Right atrium auricular region (tissue), 2 donors: ENCODE data around the gene CNFN. TPM values are rescaled to one million over a fixed set of nuclear protein-coding genes. Genes with fewer than 3 reads are reported as not detected.

Experiments used
- DNase-seq: peaks from one replicate; pipeline ENCODE4 v3.0.0-alpha.2; 2019; ENCODE audit warnings: low spot score
- H3K27ac ChIP-seq, 2 donors: fragments of 200-600 bp; sonication (generic); 1 replicate in 1 of 2; 2 replicates in 1 of 2; pipeline ENCODE4 v1.5.1; 2016 to 2019
- H3K27me3 ChIP-seq, 2 donors: fragments of 200-600 bp; sonication (generic); one replicate each; pipeline versions ENCODE4 v1.5.1 to v1.6.0; 2017 to 2019
- H3K36me3 ChIP-seq: fragments of 200-600 bp; sonication (generic); one replicate; pipeline ENCODE4 v1.5.1; 2016
- H3K4me1 ChIP-seq, 2 donors: fragments of 200-600 bp; sonication (generic); one replicate each; pipeline versions ENCODE4 v1.5.1 to v1.6.0; 2017 to 2019
- H3K4me3 ChIP-seq, 2 donors: fragments of 200-600 bp; sonication (generic); 1 replicate in 1 of 2; 2 replicates in 1 of 2; pipeline ENCODE4 v1.5.1; 2017 to 2019; ENCODE audit warnings: mild to moderate bottlenecking in 1 of 2, moderate library complexity in 1 of 2
- H3K9me3 ChIP-seq, 2 donors: fragments of 200-600 bp; sonication (generic); one replicate each; pipeline ENCODE4 v1.5.1; 2019
- CTCF ChIP-seq, 2 donors: fragments of 200-600 bp; sonication (generic); IDR thresholded peaks; one replicate each; pipeline ENCODE4 v1.5.1; 2019; ENCODE audit warnings: antibody characterized with exemption in 2 of 2
- total RNA-seq, 2 donors: library from RNA; depleted of rRNA; stranded (reverse); fragments of >200 nt; gene quantifications; one replicate each; pipeline ENCODE4 v1.1.0, GENCODE V29; 2016

The CNFN gene
- total RNA-seq, 2 donors from 2014 or later, result 1.1 TPM; not detected in 1

GRCh38 chr19:42396381-42397262 lies 6.5 kb upstream of the CNFN start:
- Histone ChIP-seq H3K27me3 (no peaks in the 10 kb centered on the region), H3K4me1 (peaks cover 0 to 22% of the 10 kb centered on the region in 2 donors), H3K27ac (peak overlapping the region; percentile 86 to 90), H3K36me3 (no peaks in the 10 kb centered on the region), H3K4me3 (peak overlapping the region; percentile 48 to 55), H3K9me3 (no peaks in the 10 kb centered on the region)
- TF ChIP-seq CTCF (IDR thresholded peaks at IDR 0.05), result no peak
- peak; percentile 99 for DNase-seq

GRCh38 chr19:42394751-42395150 lies 4.7 kb upstream of the CNFN start:
- no peak overlapping the region for H3K4me3 ChIP-seq

GRCh38 chr19:42392165-42392564 lies 2.1 kb upstream of the CNFN start:
- no peaks in the 10 kb centered on the region for H3K9me3 ChIP-seq
- no peak for DNase-seq

More at GRCh38 chr19:42394751-42395150, 4.7 kb upstream of the CNFN start:
- Histone ChIP-seq H3K9me3 (no peaks in the 10 kb centered on the region), H3K27me3 (no peaks in the 10 kb centered on the region), H3K4me1 (peaks cover 0 to 14% of the 10 kb centered on the region in 2 donors), H3K27ac (no peak overlapping the region), H3K36me3 (no peaks in the 10 kb centered on the region)
- no peak for DNase-seq
- no peak for TF ChIP-seq CTCF (IDR thresholded peaks at IDR 0.05)

GRCh38 chr19:42388851-42389489 lies 1.1 kb downstream of the CNFN start:
- H3K27ac ChIP-seq, result no peak overlapping the region
- H3K36me3 ChIP-seq, result no peaks in the 10 kb centered on the region
- peaks cover 0 to 4% of the 10 kb centered on the region in 2 donors for H3K27me3 ChIP-seq
- H3K4me1 ChIP-seq, result peaks cover 0 to 10% of the 10 kb centered on the region in 2 donors
- no peak for TF ChIP-seq CTCF (IDR thresholded peaks at IDR 0.05)
- no peak for DNase-seq
- H3K9me3 ChIP-seq, result no peaks in the 10 kb centered on the region
- H3K4me3 ChIP-seq, result no peak overlapping the region

More at GRCh38 chr19:42392165-42392564, 2.1 kb upstream of the CNFN start:
- H3K27ac ChIP-seq, result no peak overlapping the region
- peaks cover 0 to 9% of the 10 kb centered on the region in 2 donors for H3K4me1 ChIP-seq
- peaks cover 0 to 4% of the 10 kb centered on the region in 2 donors for H3K27me3 ChIP-seq
- TF ChIP-seq CTCF (IDR thresholded peaks at IDR 0.05), result no peak
- no peak overlapping the region for H3K4me3 ChIP-seq
- H3K36me3 ChIP-seq, result no peaks in the 10 kb centered on the region

- Histone ChIP-seq H3K36me3 (no peaks in the 10 kb centered on the region), H3K27ac (peak overlapping the region in 1 of 2 donors; percentile 24), H3K4me1 (peaks cover 0 to 10% of the 10 kb centered on the region in 2 donors), H3K27me3 (peaks cover 0 to 4% of the 10 kb centered on the region in 2 donors), H3K4me3 (peak overlapping the region; percentile 14 to 51), H3K9me3 (no peaks in the 10 kb centered on the region)
- TF ChIP-seq CTCF (IDR thresholded peaks at IDR 0.05), result peak; percentile 35 to 62
- peak; percentile 61 for DNase-seq
These were observed 3.0 kb downstream of the CNFN start for GRCh38 chr19:42386974-42387707.
